Putamen (tissue), 1 donor: ENCODE results near the gene DNAL1.
A peak's percentile ranks its signal among the peaks of the same experiment; 100 is the strongest.
"Not testable (repeated sequence)": the region's sequence is repeated elsewhere in the genome, so short reads cannot be mapped to it uniquely, and the experiment has no call there.

Source experiments
- DNase-seq: peaks from one replicate; pipeline ENCODE4 v3.0.0-alpha.2; 2016; ENCODE audit warnings: low spot score

The DNAL1 gene

DNA sequence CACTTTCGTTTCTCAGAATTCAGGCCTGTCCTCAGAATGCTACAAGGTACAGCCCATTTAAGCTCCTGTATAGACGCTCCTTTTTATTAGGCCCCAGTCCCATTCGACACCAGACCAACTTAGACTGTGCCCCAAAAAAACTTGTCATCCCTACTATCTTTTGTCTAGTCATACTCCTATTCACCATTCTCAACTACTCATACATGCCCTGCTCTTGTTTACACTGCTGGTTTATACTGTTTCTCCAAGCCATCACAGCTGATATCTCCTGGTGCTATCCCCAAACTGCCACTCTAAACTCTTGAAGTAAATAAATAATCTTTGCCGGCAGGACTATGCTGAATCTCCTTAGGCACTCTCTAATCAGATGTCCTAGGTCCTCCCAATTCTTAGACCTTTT lies 63.3 kb downstream of the DNAL1 start:
- DNase-seq: not testable (repeated sequence)

DNA sequence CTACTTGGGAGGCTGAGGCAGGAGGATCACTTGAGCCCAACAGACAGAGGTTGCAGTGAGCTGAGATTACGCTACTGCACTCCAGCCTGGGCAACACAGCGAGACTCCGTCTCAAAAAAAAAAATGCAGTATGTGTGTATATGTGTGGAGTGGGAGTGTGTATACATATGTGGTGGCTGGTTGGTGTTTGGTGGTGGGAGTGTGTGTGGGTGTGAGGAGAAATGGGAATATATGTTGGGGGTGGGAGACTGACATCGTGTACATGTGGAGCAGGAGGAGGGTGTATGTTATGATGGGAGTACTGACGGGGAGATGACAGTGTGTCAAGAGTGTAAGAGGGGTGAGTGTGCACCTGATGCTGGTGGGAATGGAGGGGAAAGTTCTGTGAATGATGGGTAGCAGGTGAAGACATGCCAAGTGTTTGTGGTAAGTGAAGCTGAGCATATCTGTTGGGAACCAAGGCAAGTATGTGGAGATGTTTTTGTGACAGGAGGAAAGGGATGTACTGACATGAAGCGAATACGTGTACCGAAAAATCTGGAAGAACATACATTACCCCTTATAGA lies 65.2 kb downstream of the DNAL1 start:
- no peak for DNase-seq

DNA sequence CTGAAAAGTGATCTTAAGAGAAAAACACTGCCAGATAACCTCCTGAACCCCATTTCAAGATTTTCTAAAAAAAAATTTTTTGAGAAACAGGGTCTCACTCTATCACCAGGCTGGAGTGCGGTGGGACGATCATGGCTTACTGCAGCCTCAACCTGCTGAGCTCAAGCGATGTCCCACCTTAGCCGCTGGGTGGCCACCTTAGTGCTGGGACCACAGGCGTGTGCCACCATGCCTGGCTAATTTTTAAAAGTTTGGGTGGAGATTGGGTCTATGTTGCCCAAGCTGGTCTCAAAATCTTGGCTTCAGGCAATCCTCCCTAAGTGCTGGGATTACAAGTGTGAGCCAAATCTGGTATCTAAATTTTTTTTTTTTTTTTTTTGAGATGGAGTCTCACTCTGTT lies 66.0 kb downstream of the DNAL1 start:
- no peak for DNase-seq

DNA sequence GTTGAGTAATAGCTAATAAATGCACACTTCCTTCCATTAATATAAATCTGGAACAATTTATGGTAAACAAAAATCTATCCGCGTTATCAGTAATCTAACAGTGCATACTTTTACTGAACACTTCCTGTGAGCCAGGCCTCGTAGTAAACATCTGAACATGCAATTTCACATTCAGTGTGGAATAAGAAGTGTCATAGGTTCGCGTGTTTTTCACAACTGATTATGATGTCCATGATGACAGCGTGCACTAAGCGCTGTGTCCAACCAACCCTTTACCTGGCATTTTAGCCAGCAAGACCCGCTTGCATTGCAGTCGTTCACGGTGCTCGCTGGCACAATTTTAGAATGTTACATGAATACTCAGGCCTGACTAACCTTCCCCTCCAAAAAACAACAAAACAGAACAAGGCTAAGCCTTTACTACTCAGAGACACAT lies 67.3 kb downstream of the DNAL1 start:
- no peak for DNase-seq

DNA sequence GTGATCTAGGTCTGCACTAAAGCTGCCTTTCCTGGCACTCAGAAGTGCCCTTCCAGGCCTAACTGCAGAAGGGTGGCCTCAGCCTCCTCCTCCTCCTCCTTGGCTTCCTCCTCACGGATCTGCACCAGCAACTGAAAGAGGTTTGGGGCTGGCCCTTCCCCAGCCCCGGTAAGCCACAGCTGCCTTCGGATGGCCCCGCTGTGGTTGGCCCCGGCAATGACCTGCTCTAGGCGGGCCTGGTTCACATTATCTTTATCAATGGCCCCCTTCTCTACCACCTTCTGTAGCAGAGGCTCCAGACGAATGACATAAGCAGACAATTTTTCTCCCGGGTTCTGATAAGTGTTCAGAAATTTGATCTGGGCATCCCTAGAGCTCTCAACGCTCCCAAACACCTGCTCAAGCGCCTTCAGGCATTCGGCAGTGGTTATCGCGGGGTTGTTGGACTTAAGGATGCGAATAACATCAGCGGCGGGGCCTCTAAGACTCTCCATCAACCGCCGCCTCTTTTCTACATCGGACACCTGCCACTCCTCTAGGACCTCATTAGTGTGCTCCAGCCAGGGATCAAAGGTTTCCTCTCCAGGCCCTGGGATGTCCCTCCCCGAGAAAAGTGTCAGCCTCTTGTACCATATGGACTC lies 67.9 kb downstream of the DNAL1 start:
- DNase-seq: no peak

DNA sequence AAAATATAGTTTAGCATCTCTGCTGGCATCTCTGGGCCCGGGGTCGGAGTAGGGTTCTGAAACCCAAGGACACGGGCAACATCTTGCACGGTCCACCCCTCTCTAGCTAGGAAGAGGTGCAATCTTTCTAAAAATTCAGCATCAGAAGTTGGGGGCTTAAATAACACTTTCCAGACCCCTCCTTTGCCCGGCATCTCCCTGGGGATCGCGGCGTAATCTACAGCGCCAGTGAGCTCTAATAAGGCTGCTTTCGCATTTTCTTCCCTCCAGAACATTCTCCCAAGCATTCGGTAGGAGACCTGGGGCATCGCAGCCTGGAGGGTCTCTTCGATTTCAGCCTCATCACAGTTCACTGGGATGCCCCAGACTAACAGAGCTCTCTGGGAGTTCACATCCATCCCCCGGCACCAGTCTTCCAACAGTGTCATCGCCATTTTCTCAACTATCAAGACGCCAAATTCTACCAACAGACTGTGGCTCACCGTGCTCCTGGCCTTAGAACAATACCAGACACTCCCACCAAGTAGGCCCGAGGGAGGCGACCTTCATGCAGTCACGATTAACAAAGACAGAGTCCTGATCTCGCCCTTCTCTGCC lies 68.5 kb downstream of the DNAL1 start:
- peak; percentile 62 for DNase-seq

DNA sequence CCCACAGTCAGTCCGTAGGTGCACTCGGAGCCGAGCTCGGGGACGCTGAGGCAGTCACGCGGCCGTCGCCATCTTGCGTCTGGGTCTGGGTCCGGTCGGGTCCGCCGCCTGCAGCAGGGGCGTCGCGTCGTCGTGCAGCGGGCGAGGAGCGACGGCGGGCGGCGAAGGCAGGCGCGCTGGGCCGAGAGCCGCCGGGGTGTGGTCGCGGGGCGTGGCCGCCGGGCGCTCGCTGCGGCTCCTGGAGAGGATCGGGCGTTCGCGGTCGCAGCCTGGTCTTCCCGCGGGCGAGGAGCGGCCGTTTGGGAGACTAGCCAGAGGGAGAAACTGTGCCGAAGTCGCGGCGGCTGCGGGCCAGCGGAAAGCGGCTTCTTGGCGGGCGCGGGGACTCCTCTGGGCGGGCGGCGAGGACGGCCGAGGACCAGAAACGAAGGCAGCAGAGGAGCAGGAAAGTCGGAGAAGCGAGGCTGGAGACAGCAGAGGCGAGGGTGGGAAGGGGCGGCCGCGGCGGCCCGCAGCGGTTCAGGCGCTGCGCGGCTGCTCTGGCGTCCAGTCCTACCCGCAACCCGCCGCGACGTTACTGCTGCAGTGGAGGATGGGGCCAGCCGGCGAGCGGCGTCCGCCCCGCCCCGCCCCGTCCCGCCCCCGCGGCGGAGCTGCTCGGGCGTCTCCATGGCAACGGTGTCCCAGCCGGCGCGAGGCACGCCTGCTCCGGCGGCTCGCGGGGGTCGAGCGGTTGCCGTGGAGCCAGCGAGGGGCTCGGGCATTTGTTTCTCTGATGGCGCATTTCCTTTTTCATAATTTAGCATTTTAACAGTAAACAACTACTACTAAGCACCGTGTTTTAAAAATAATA lies 69.2 kb downstream of the DNAL1 start, which contains the start of gene PNMA1:
TSS of gene PNMA1 (minus strand) at position 582 of the 853 bp plus-strand sequence. CDS start 745 bp downstream, outside the sequence.
- peak; percentile 91 for DNase-seq

DNA sequence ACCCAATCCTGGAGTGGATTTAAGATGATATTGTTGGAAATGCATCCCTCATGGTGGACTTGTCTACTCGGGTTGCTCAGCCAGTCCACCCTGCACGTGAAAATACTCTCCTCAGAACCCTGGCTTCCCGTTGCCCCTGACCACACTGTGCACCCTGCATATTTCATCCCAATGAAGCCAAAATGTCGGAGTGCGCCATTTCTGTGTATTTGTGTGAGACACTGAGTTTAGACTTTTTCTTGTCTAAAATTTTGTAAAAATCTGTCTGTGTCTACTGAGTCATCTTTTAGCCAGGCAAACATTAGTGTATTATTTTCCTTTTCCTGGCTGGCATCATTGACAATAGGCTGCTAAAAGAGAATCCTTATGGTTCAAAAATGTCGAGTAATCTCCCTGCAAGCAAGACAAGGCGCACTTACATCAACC lies 69.9 kb downstream of the DNAL1 start:
- no peak for DNase-seq

DNA sequence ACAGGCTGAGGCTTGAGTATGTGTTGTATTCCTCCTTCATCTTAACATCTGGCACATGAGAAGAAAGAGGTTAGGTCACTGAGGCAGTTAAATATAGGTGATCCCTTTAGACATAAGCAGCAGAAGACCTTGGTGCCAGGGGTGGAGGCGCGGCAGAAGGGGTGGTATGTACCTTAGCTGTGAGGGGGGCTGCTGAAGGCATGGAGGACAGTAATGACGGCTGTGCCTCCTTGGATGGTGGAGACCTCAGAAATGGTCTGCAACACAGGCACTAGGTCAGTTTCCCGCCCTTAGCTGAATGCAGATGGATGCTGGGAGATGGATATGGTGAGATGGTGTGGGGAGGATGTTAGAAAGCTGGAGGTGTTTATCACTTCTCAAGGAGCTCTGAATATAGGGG lies 70.9 kb downstream of the DNAL1 start:
- DNase-seq: no peak

DNA sequence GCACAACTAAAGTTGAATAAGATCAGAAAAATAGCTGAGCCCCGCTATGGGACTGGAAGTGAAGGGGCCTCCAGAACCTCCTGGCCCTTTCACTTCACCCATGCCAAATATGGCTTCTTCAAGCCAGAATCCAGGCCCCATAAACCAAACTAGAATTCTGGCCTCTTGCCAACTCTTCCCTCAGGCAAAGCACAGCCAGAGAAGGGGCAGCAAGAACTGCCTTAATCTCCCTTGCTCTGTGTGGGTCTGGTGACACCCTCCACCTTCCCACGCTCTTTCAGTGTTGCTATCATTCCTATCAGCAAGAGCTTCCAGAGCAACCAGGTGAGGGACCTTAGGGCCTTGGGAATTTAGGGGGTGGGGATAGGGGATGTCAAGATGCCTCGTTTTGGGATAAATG lies 72.5 kb downstream of the DNAL1 start:
- no peak for DNase-seq

DNA sequence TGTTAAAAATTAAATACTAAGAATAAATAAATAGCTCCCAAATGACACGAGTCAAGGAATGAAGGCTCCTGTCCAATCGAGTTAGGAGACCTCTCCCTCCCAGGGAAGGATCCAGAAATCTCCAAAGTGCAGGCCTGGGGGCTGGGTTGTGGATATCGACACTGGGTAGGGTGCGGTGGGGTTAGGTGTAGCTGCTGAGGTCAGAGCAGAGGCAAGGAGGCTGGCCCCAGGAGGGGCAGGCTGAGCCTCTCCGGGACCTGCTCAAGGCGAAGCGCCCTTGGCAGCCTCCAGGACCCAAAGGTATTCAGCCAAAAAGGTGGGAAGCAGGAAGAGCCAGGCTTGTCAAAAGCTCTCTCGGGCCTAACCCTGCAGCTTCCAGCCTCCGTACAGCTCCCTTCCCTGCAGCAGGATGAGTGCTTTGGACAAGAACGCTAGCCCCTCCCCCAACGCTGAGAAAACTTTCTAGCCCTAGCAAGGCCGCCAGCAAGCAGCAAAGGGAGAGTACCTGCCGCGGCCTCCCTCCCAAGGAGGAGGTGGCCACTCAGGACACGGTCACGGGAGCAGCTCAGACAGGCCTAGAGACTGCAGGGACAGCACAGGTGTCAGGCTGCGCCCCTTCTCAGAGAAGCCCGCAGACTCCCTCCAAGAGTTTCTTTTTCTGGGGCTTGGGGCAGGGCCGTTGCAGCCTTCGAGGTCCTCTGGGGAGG lies 73.1 kb downstream of the DNAL1 start:
- no peak for DNase-seq

DNA sequence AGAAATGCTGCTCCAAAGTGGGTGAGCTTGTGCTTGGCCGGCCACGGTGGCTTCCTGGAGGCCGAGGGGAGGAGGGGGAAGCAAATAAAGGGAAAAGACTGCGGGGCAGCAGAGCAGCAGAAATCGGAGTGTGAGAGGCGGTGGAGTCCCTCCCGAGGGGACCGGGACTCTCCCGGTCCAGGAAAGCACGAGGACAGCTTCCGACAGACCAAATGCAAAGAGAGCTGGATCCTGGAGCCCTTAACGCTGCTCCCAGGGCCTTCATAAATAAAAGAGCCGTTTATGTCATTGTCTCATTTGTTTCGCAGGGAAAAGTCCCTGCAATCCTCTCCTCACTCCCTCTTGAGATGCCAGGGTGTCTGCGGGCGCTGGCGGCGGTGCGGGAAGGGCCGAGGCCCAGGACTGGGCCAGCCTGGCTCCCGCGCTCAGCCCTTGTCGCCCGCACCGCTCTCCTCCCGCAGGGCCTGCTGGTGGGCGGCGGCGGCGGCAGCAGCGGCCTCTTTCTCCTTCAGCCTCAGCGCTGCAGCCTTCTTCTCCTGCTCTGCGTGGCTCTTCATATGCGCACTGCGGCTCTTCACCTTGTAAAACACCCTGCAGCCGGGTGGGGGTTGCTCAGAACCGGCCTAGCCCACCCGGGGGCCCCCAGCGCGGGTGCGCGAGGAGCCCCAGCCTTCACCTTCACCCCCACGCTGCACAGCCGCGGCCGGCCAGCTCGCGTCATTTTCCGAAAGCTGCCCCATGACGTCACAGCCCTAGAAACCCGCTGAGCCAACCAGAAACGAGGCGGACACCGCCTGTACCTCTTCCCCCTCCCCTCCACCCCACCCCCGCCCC lies 73.8 kb downstream of the DNAL1 start:
- DNase-seq: peak; percentile 36

DNA sequence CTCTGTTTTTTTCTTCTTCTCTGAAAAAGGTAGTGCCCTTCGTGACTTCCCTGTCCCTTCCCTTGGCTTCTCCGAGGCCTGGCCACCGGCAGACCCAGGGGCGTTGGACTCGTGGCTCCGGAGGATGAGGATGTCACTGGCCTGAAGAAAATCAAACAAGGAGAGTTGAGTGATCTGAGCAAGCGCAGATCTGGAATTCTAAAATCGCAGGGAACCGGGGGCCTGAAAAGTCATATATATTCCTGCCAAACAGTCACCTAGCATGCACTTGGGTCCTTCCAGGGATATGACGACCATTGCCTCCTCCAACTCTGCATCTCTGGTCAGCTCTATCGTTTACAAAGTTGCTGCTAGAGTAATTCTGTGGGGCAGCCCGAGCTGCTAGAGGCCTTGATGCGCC lies 74.6 kb downstream of the DNAL1 start:
- no peak for DNase-seq

DNA sequence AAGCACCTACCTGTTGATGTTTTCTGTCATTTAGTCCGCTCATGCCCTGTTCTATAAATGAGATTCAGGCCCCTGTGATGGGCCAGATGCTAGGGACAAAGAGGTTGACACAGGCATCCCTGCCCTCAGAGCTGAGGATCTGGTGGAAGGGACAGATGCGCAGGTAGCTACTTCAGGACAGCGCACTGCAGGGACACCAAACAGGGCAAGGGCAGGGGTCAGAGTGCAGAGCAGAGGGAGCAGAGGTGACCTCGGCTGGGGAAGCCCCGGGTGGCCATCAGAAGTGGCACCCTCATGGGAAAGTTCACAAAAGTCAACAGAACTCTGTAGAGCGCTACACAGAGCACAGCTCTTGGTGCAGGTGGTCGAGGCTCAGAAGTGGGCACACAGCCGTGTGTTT lies 75.0 kb downstream of the DNAL1 start:
- DNase-seq: no peak

DNA sequence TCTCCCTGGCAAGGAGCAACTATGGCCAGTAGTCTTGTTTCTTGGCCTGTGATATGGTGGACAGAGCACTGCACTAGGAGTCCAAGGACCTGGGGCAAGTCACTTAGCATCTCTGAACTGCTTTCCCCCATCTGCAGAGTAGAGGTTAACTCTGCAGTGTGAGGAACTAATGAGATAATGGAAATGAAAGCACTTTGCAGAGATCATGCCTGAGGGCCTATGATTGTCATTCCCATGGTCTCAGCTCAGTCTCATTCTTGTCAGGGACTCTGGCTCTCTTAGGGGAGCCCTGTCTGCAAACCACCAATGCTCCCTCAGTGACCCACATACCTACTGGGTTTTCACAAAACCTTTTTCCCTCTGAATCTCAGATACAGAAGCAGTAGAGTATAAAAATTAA lies 75.8 kb downstream of the DNAL1 start:
- DNase-seq: no peak

DNA sequence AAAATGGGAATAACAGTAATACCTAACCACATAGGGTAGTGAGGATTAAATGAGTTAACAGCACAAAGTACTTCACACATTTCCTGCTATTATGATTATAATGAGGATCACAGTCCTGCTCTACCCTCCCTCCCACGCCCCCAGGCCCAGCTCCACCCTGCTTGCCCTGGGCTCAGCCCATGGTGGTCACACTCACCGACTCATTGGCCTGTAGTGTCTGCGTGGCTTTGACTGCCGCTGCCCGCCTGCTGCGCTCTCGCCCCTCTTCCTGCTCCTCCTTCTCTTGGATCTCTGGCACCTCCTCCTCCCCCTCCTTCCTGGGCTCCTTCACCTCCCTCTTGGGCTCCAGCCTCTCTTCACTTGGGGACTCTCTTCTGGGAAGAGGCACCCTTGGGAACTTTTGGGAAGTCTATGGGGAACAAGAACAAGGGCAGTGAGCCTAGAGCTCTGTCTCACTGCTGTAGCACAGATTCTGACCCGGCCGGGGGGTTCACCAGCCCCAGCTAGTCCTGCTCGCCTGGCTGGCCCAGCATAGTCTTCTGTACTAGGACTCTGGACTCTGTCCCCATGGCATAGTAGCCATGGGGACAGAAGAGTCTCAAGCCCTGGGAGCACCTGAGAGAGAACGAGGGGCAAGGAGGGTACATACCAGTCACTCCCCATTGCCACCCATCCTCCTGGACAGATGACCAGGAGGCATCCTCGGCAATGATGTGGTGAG lies 76.5 kb downstream of the DNAL1 start:
- DNase-seq: no peak

DNA sequence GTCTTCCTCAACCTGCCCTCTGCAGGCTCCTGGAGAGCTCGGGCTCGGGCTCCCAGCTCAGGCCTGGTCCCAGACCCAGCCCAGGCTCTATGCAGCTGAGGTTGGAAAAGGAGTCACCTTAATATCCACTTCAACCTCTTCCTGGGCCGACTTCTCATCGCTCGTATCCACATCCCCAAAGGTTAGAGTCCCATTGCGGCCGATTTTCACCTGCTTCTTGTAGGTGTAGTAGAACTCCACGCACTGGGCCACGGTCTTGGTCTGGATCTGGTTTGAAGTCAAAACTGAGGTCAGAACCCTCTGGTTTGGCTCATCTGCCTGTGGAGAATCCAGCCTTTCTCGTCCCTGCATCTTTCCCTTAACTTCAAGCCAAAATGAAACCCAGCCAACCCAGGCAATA lies 77.8 kb downstream of the DNAL1 start:
- no peak for DNase-seq

DNA sequence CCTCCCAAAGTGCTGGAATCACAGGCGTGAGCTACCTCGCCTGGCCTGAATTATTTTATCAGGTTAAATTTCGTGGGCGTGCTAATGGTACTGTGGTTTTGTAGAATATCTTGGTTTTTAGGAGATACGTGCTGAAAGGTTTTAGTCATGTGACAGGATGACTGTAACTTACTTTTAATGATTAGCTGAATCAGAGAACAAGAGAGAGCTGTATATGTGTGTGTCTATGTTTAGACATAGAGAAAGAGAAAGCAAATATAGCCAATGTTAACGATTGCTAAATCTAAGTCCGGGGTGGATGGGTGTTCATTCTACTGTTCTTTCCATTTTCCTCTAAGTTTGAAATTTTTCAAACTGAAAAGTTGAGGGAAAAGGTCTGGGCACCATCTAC lies 78.6 kb downstream of the DNAL1 start:
- no peak for DNase-seq

DNA sequence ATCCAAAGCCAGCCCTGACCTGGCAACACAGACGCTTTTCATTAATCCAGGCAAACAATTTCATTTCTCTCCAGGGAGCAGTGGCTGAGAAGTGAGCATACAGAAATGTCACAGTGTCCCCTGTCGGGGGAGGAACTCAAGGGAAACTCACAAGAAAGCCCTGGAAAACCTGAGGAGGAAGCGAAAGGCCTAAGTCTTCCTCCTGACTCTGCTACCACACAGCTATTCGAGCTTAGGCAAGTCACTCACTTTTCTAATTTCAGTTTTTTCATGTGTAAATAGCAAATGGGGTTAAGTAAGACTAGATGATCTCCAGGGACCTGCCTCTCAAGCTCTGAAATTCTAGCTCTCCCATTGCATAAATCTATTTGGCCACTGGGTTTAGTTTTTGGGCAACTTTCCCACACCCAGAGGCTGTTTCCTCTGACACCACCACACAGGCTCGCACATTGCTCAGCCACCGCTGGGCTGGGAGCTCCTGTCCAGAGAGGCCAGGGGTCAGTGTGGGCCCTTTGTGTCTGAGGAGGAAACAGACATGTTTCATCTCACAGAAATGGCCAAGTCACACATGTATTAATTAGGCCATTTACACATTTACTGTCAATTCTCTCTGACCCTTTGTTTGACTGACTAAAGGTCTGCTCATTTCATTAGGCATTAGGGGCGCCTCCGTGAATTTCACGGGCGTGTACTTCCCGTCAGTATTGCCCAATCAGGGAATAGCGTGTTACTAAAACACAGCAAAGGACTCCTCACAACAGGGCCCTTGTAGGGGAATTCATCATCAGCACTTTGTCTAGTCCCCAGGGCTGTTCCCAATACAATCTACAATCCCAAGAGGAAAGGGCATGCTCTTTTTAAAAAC lies 79.2 kb downstream of the DNAL1 start:
- DNase-seq: no peak

DNA sequence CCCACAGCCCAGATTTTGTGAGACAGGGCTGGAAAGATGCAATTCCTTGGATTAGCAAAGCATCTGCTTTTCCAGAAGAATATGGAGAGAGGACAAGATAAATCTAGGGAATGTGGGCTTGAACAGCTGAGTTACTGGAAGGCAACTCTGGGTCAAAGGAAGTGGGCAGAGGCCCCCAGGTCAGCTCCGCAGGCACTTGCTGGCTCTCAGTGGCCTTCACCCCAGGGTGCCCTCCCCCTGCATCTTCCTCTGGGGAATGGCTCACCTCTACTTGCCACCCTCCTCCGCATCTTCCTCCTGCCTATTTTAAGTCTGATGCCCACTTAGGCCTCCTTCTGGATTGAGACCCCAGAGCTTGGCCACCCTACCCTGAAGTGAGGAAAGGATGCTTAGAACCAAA lies 79.9 kb downstream of the DNAL1 start:
- no peak for DNase-seq
